Activated CD8-positive, alpha-beta T cell treated with anti-CD3 and anti-CD28 coated beads, Interleukin-2, amount 10 ng/mL, durations not matched to agents 7 days and 5 days (primary cell): Measurements from ENCODE around the gene C11orf91. TPM values are rescaled to one million over a fixed set of nuclear protein-coding genes. Genes with fewer than 3 reads are reported as not detected.
"Not testable (repeated sequence)": the region's sequence is repeated elsewhere in the genome, so short reads cannot be mapped to it uniquely, and the experiment has no call there.

ENCODE experiments used
- ATAC-seq: fragments of 150-1000 bp; cut with Tn5 transposase; one replicate; pipeline ENCODE4 v1.10.0; 2021; ENCODE audit warnings: moderate library complexity
- CTCF ChIA-PET: fragments of 350-600 bp; sonication (Branson Sonifier 250); formaldehyde crosslinking; loops from one replicate; lab custom pipeline; 2021; ENCODE audit warnings: antibody characterized with exemption; lab: Charles Lee
- POLR2A ChIA-PET: fragments of 350-600 bp; sonication (Branson Sonifier 250); formaldehyde crosslinking; loops from one replicate; lab custom pipeline; 2021; ENCODE audit warnings: antibody characterized with exemption; lab: Charles Lee
- DNase-seq: peaks from one replicate; pipeline ENCODE4 v3.0.0-alpha.2; 2020
- H3K27ac Mint-ChIP-seq: one replicate; pipeline ENCODE4 v1.8.0; 2021; ENCODE audit warnings: mild to moderate bottlenecking, mixed read lengths
- H3K27me3 Mint-ChIP-seq: one replicate; pipeline ENCODE4 v1.8.0; 2021; ENCODE audit warnings: low read depth, mixed read lengths
- H3K36me3 Mint-ChIP-seq: one replicate; pipeline ENCODE4 v1.8.0; 2021; ENCODE audit warnings: low read depth, mixed read lengths
- H3K4me1 Mint-ChIP-seq: one replicate; pipeline ENCODE4 v1.8.0; 2021; ENCODE audit warnings: low read depth, mixed read lengths
- H3K4me3 Mint-ChIP-seq: one replicate; pipeline ENCODE4 v1.8.0; 2021; ENCODE audit warnings: mild to moderate bottlenecking, mixed read lengths
- H3K9me3 Mint-ChIP-seq: one replicate; pipeline ENCODE4 v1.8.0; 2022; ENCODE audit warnings: mixed read lengths; ENCODE audit not compliant: insufficient read depth
- total RNA-seq, 2 experiments: library from RNA; stranded (reverse); gene quantifications; one replicate each; pipeline ENCODE4 v1.2.3, GENCODE V29; 2021

C11orf91 gene
- total RNA-seq, 2 experiments from 2014 or later: not detected

DNA sequence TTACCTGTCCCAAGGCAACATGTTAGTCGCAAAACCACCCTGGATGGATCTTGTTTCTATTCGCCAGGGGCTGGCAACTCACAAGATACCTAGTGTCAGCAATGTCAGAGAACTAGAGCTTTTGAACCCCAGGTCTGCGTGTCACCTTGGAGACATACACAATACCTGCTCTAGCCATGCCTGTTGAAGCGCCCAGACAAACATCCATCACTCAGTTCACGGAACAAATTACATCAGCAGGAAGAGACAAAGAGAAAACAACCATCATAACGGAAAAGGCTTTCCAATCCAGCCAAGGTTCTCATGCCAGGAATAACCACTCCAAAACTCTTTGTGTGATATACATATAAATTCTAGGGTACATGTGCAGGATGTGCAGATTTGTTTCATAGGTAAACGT is 33.4 kb upstream of the C11orf91 start:
- DNase-seq (no peak), ATAC-seq (no peak)
- no peak overlapping the region for H3K27ac Mint-ChIP-seq
- ChIA-PET POLR2A (no interaction called here), CTCF (interaction anchor here (1.1 to 1.5 kb wide), 3 partner anchors 9 to 74 kb away, joined by 3 to 4 read pairs (median 4); no protein-coding TSS in a partner anchor)
- H3K4me3 Mint-ChIP-seq: no peak overlapping the region
- peaks cover 8% of the 10 kb centered on the region for H3K27me3 Mint-ChIP-seq
- H3K9me3 Mint-ChIP-seq: no peaks in the 10 kb centered on the region
- H3K4me1 Mint-ChIP-seq: peaks cover 24% of the 10 kb centered on the region
- peaks cover 7% of the 10 kb centered on the region for H3K36me3 Mint-ChIP-seq

- H3K27me3 Mint-ChIP-seq: no peaks in the 10 kb centered on the region
- ChIA-PET POLR2A (interaction anchor here (0.6 kb wide), 1 partner anchor 157 kb away, joined by 3 read pairs; no protein-coding TSS in a partner anchor), CTCF (interaction anchor here (1.0 to 1.6 kb wide), 3 partner anchors 11 to 16 kb away, joined by 3 to 6 read pairs (median 6); no protein-coding TSS in a partner anchor)
- DNase-seq (no peak), ATAC-seq (no peak)
- H3K4me3 Mint-ChIP-seq: no peak overlapping the region
- no peaks in the 10 kb centered on the region for H3K9me3 Mint-ChIP-seq
- H3K4me1 Mint-ChIP-seq: peaks cover 24% of the 10 kb centered on the region
- H3K36me3 Mint-ChIP-seq: peaks cover 9% of the 10 kb centered on the region
- no peak overlapping the region for H3K27ac Mint-ChIP-seq
Observed at GRCh38 chr11:33731723-33732531, 31.3 kb upstream of the C11orf91 start.

DNA sequence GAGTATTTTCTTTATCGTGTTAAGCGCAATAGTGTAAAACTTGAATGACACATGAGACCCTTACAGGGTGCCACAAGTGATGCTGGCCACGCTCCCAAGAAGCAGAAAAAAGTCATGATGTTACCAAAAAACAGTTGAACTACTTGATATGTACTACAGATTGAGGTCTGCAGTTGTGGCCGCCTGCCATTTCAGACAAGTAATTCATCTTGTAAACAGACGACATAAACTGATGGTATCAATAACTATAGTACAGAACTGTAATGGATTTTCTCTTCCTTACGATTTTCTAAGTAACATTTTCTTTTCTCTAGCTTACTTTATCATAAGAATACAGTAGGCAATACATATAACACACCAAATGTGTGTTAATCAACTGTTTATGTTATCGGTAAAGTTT is 30.1 kb upstream of the C11orf91 start:
- ATAC-seq (no peak), DNase-seq (no peak)
- Mint-ChIP-seq H3K27ac (no peak overlapping the region), H3K9me3 (no peaks in the 10 kb centered on the region), H3K4me3 (no peak overlapping the region), H3K4me1 (peaks cover 23% of the 10 kb centered on the region), H3K36me3 (peaks cover 9% of the 10 kb centered on the region), H3K27me3 (no peaks in the 10 kb centered on the region)
- POLR2A ChIA-PET: interaction anchor here (0.6 kb wide), 1 partner anchor 173 kb away, joined by 3 read pairs; no protein-coding TSS in a partner anchor
- CTCF ChIA-PET: no interaction called here

- CTCF ChIA-PET, H3K36me3 Mint-ChIP-seq, POLR2A ChIA-PET, H3K9me3 Mint-ChIP-seq, ATAC-seq, DNase-seq, H3K27ac Mint-ChIP-seq, H3K27me3 Mint-ChIP-seq, H3K4me3 Mint-ChIP-seq: not testable (repeated sequence)
- peaks cover 18% of the 10 kb centered on the region for H3K4me1 Mint-ChIP-seq
Observed at GRCh38 chr11:33729072-33729664, 28.5 kb upstream of the C11orf91 start.

GRCh38 chr11:33727539-33727938 is 26.9 kb upstream of the C11orf91 start:
- POLR2A ChIA-PET, H3K4me3 Mint-ChIP-seq: not testable (repeated sequence)
- CTCF ChIA-PET: interaction anchor here (2.3 kb wide), 1 partner anchor 15 kb away, joined by 6 read pairs; no protein-coding TSS in a partner anchor

DNA sequence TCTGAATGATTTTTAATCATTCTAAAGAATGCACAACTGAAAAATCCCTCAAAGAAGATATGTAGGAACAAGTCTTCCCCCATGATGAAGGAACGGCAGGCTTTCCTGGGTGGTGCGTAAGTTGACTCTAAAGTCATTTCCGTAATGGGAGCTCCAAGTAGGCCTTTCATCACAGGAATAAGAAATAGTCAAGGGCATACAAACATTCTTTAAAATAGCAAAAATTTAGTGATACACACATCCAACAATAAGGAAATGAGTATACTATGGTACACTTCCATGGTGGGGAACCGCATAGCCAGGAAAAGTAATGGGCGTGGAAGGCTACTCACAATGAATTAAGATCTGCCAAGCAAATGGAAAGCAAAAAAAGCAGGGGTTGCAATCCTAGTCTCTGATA is 24.9 kb upstream of the C11orf91 start:
- Mint-ChIP-seq H3K9me3 (no peaks in the 10 kb centered on the region), H3K4me1 (peaks cover 37% of the 10 kb centered on the region), H3K27me3 (no peaks in the 10 kb centered on the region), H3K36me3 (peaks cover 7% of the 10 kb centered on the region), H3K27ac (no peak overlapping the region), H3K4me3 (no peak overlapping the region)
- CTCF ChIA-PET: interaction anchor here (0.6 to 1.3 kb wide), 3 partner anchors 12 to 22 kb away, joined by 3 to 8 read pairs (median 4); no protein-coding TSS in a partner anchor
- DNase-seq (no peak), ATAC-seq (no peak)
- POLR2A ChIA-PET: interaction anchor here (0.7 to 1.0 kb wide), 2 partner anchors 10 to 32 kb away, joined by 3 to 4 read pairs; no protein-coding TSS in a partner anchor

More at GRCh38 chr11:33727539-33727938, 26.9 kb upstream of the C11orf91 start:
- not testable (repeated sequence) for H3K36me3 Mint-ChIP-seq, DNase-seq, ATAC-seq, H3K27me3 Mint-ChIP-seq, H3K9me3 Mint-ChIP-seq, H3K27ac Mint-ChIP-seq
- peaks cover 28% of the 10 kb centered on the region for H3K4me1 Mint-ChIP-seq

DNA sequence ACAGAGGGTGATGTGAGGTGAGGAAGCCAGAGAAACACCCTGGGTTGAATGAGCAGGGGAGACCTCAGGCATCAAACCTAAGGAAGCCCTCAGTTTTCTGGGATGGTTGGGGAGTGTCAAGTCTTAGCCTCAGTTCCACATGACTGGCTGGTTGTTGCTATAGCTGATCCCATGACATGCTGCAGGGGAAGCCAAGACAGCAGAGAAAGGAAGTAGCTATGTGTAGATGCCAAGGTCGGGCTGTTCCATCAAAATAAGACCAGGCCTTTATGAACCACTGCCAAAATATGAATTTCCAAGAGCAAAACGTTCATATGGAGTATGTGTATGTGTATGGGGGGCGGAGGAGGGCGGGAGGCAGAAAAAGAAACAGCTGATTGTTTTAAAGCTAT is 24.0 kb upstream of the C11orf91 start:
- Mint-ChIP-seq H3K9me3 (no peaks in the 10 kb centered on the region), H3K27me3 (no peaks in the 10 kb centered on the region), H3K36me3 (peaks cover 14% of the 10 kb centered on the region), H3K4me1 (peaks cover 42% of the 10 kb centered on the region), H3K27ac (no peak overlapping the region), H3K4me3 (no peak overlapping the region)
- ChIA-PET CTCF (interaction anchor here (0.6 to 1.4 kb wide), 5 partner anchors 9 to 23 kb away, joined by 3 to 4 read pairs (median 3); no protein-coding TSS in a partner anchor), POLR2A (interaction anchor here (1.0 kb wide), 1 partner anchor 11 kb away, joined by 4 read pairs; no protein-coding TSS in a partner anchor)
- no peak for DNase-seq
- ATAC-seq: no peak

- ChIA-PET POLR2A (interaction anchor here (0.5 kb wide), 1 partner anchor 41 kb away, joined by 3 read pairs; no protein-coding TSS in a partner anchor), CTCF (interaction anchor here (1.1 to 1.4 kb wide), 3 partner anchors 10 to 21 kb away, joined by 3 to 4 read pairs (median 3); no protein-coding TSS in a partner anchor)
- Mint-ChIP-seq H3K36me3 (peaks cover 13% of the 10 kb centered on the region), H3K9me3 (no peaks in the 10 kb centered on the region), H3K4me3 (no peak overlapping the region), H3K27me3 (no peaks in the 10 kb centered on the region), H3K4me1 (peaks cover 44% of the 10 kb centered on the region), H3K27ac (no peak overlapping the region)
- DNase-seq (no peak), ATAC-seq (peak; percentile 19)
Observed at GRCh38 chr11:33723238-33723881, 22.7 kb upstream of the C11orf91 start.

GRCh38 chr11:33722590-33723234 is 22.1 kb upstream of the C11orf91 start:
- peak; percentile 37 for ATAC-seq
- CTCF ChIA-PET: interaction anchor here (3.6 kb wide), 1 partner anchor 20 kb away, joined by 21 read pairs; no protein-coding TSS in a partner anchor
- no peaks in the 10 kb centered on the region for H3K9me3 Mint-ChIP-seq
- no peaks in the 10 kb centered on the region for H3K27me3 Mint-ChIP-seq
- peak overlapping the region; percentile 68 for H3K27ac Mint-ChIP-seq
- peaks cover 44% of the 10 kb centered on the region for H3K4me1 Mint-ChIP-seq
- DNase-seq: peak; percentile 40
- H3K4me3 Mint-ChIP-seq: no peak overlapping the region
- H3K36me3 Mint-ChIP-seq: peaks cover 13% of the 10 kb centered on the region
- POLR2A ChIA-PET: interaction anchor here (0.5 to 1.1 kb wide), 3 partner anchors 13 to 464 kb away, joined by 3 to 4 read pairs (median 3); no protein-coding TSS in a partner anchor

DNA sequence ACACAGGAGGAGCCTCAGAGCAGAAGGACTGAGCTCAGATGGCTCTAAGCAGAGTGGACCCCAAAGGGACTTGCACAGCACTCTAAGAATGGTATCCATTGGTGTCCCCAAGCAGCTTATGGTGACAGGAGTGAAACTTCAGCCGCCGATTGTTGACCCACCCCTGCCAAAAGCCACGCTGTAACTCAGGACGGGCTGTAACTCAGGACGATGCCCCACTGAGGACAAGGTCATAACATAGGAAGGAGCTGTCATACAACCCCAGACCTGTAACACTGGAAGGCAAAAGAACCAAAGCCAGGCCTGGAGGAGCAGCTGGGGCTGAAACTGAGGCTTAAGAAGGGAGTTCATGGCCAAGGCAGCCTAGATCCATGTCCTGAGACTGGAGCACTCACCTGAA is 21.4 kb upstream of the C11orf91 start:
- Mint-ChIP-seq H3K4me1 (peaks cover 44% of the 10 kb centered on the region), H3K27me3 (no peaks in the 10 kb centered on the region), H3K9me3 (no peaks in the 10 kb centered on the region), H3K36me3 (peaks cover 13% of the 10 kb centered on the region), H3K27ac (no peak overlapping the region), H3K4me3 (no peak overlapping the region)
- ATAC-seq: peak; percentile 8
- ChIA-PET POLR2A (interaction anchor here (0.5 to 1.1 kb wide), 2 partner anchors 14 to 463 kb away, joined by 3 to 4 read pairs; no protein-coding TSS in a partner anchor), CTCF (interaction anchor here (3.6 kb wide), 1 partner anchor 20 kb away, joined by 21 read pairs; no protein-coding TSS in a partner anchor)
- DNase-seq: no peak
